MM.1S (cell line): ENCODE measurements around the gene FBXL2.

ENCODE experiments used
- DNase-seq: peaks from one replicate; pipeline ENCODE4 v3.0.0-alpha.2; 2015
- H2AFZ ChIP-seq: fragments of 300-600 bp; sonication (generic); 2 replicates; pipeline ENCODE4 v1.6.0; 2016; ENCODE audit warnings: antibody characterized with exemption, low read length
- H3F3A ChIP-seq: fragments of 300-600 bp; sonication (generic); 2 replicates; pipeline ENCODE4 v1.6.1; 2016; ENCODE audit warnings: mild to moderate bottlenecking, antibody characterized with exemption, low read length, moderate library complexity, mixed read lengths; ENCODE audit not compliant: insufficient read depth
- H3K27ac ChIP-seq: fragments of 300-600 bp; sonication (generic); 2 replicates; pipeline ENCODE4 v1.5.1; 2016; ENCODE audit warnings: mild to moderate bottlenecking, low read length
- H3K27me3 ChIP-seq: fragments of 300-600 bp; sonication (generic); replicated peaks from 2 replicates; pipeline ENCODE4 v1.6.0; 2016; ENCODE audit warnings: low read length; ENCODE audit not compliant: insufficient read depth
- H3K36me3 ChIP-seq: fragments of 300-600 bp; sonication (generic); replicated peaks from 2 replicates; pipeline ENCODE4 v1.6.1; 2016; ENCODE audit warnings: mild to moderate bottlenecking, low read length, mixed read lengths; ENCODE audit not compliant: insufficient read depth
- H3K4me1 ChIP-seq: fragments of 300-600 bp; sonication (generic); 2 replicates; pipeline ENCODE4 v1.6.1; 2016; ENCODE audit warnings: low read length, mixed read lengths
- H3K4me2 ChIP-seq: fragments of 300-600 bp; sonication (generic); 2 replicates; pipeline ENCODE4 v1.6.0; 2016; ENCODE audit warnings: low read depth, low read length
- H3K4me3 ChIP-seq: fragments of 300-600 bp; sonication (generic); 2 replicates; pipeline ENCODE4 v1.5.1; 2016; ENCODE audit warnings: low read length, mixed read lengths
- H3K79me2 ChIP-seq: fragments of 300-600 bp; sonication (generic); 2 replicates; pipeline ENCODE4 v1.6.1; 2016; ENCODE audit warnings: mixed run types, low read length, mixed read lengths
- H3K9ac ChIP-seq: fragments of 300-600 bp; sonication (generic); 2 replicates; pipeline ENCODE4 v1.6.1; 2016; ENCODE audit warnings: low read length, mixed read lengths
- H3K9me2 ChIP-seq: fragments of 300-600 bp; sonication (generic); replicated peaks from 2 replicates; pipeline ENCODE4 v1.6.1; 2016; ENCODE audit warnings: mild to moderate bottlenecking, low read length, mixed read lengths; ENCODE audit not compliant: insufficient read depth
- H3K9me3 ChIP-seq: fragments of 300-600 bp; sonication (generic); replicated peaks from 2 replicates; pipeline ENCODE4 v1.6.1; 2016; ENCODE audit warnings: mild to moderate bottlenecking, low read length, mixed read lengths; ENCODE audit not compliant: insufficient read depth
- H4K20me1 ChIP-seq: fragments of 300-600 bp; sonication (generic); 2 replicates; pipeline ENCODE4 v1.6.1; 2016; ENCODE audit warnings: mild to moderate bottlenecking, low read length, moderate library complexity, mixed read lengths; ENCODE audit not compliant: insufficient read depth
- CTCF ChIP-seq: fragments of 300-600 bp; sonication (generic); IDR thresholded peaks from 2 replicates; pipeline ENCODE4 v1.5.1; 2016; ENCODE audit warnings: antibody characterized with exemption, low read length, mixed read lengths
- EZH2 ChIP-seq: fragments of 300-600 bp; sonication (generic); optimal IDR thresholded peaks from 2 replicates; pipeline ENCODE3; 2017; ENCODE audit warnings: low read depth, mild to moderate bottlenecking, antibody characterized with exemption, low read length, mixed read lengths
- EZH2phosphoT487 ChIP-seq: fragments of 300-600 bp; sonication (generic); IDR thresholded peaks from 2 replicates; pipeline ENCODE4 v1.6.1; 2018; ENCODE audit warnings: antibody characterized with exemption, low read length

Gene FBXL2

DNA sequence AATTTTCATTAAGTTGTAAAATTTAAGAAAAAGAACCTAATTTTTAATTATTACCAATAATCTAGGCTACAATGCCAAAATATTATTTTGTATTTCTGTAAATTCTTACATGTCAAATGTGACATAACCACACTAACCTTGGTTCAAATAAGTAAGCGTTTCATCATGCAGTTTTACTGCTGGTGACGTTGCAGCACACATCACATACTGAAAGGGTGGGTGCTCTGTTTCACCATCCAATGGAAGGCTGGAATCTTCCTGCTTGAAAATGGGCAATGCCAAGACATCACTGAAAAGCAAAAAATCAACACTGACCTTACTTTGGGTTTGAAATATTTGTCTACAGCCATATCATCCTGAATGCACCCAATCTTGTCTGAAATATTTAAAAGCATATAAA lies 148.2 kb downstream of the FBXL2 start:
- H3K9me3 ChIP-seq, result no peaks in the 10 kb centered on the region
- H3K9ac ChIP-seq, result no peak overlapping the region
- H3K4me1 ChIP-seq, result peaks cover 19% of the 10 kb centered on the region
- H3K36me3 ChIP-seq, result peaks cover 9% of the 10 kb centered on the region; the same call in 1 of the 2 replicates
- H3K4me2 ChIP-seq, result no peak overlapping the region
- no peaks in the 10 kb centered on the region for H3K9me2 ChIP-seq
- peaks cover 87% of the 10 kb centered on the region for H3K79me2 ChIP-seq
- DNase-seq, result no peak
- no peak overlapping the region for H3K4me3 ChIP-seq
- TF ChIP-seq EZH2, result no peak
- no peak for TF ChIP-seq EZH2phosphoT487
- no peak for TF ChIP-seq CTCF
- peaks cover 9% of the 10 kb centered on the region; the same call in 1 of the 2 replicates for H4K20me1 ChIP-seq
- no peak overlapping the region for H3K27ac ChIP-seq
- no peaks in the 10 kb centered on the region for H3K27me3 ChIP-seq
- peaks cover 5% of the 10 kb centered on the region; the same call in 1 of the 2 replicates for H3F3A ChIP-seq
- H2AFZ ChIP-seq, result no peak overlapping the region

GRCh38 chr3:33426068-33426467 lies 148.8 kb downstream of the FBXL2 start:
- Histone ChIP-seq H3K4me3 (no peak overlapping the region), H3K9ac (no peak overlapping the region), H2AFZ (no peak overlapping the region), H3K9me3 (no peaks in the 10 kb centered on the region), H3K27me3 (no peaks in the 10 kb centered on the region), H3K4me2 (no peak overlapping the region), H3K4me1 (peaks cover 20% of the 10 kb centered on the region), H3K79me2 (peaks cover 93% of the 10 kb centered on the region), H3K27ac (no peak overlapping the region), H3F3A (no peaks in the 10 kb centered on the region), H4K20me1 (peaks cover 15% of the 10 kb centered on the region; the same call in 1 of the 2 replicates), H3K36me3 (peaks cover 9% of the 10 kb centered on the region; the same call in 1 of the 2 replicates), H3K9me2 (no peaks in the 10 kb centered on the region)
- TF ChIP-seq EZH2 (no peak), CTCF (no peak), EZH2phosphoT487 (no peak)
- no peak for DNase-seq

DNA sequence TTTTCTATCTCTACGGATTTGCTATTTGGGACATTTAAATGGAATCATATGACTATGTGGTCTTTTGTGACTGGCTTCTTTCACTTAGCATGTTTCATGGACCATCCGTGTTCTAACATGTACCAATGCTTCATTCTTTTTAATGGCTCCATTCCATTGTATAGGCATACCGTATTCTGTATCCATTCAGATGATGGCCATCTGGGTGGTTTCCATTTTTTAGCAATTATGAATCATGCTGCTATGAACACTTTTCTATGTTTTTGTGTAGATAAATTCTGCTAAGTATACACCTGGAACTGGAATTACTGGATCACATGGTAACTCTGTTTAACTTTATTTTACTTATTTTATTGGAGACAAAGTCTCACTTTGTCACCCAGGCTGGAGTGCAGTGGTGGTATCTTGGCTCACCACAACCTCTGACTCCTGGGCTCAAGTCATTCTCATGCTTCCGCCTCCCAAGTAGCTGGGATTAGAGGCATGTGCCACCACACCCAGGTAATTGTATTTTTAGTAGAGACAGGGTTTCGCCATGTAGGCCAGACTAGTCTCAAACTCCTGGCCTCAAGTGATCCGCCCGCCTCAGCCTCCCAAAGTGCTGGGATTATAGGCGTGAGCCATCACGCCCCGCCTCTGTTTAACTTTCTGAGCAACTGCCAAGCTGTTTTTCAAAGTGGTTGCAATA lies 149.5 kb downstream of the FBXL2 start:
- H3K9ac ChIP-seq, result no peak overlapping the region
- H3K27me3 ChIP-seq, result no peaks in the 10 kb centered on the region
- H3K79me2 ChIP-seq, result peaks cover 94% of the 10 kb centered on the region
- H3K4me1 ChIP-seq, result peaks cover 23% of the 10 kb centered on the region
- no peak for DNase-seq
- no peak overlapping the region for H3K27ac ChIP-seq
- TF ChIP-seq EZH2, result no peak
- no peak for TF ChIP-seq CTCF
- TF ChIP-seq EZH2phosphoT487, result no peak
- H3K9me2 ChIP-seq, result no peaks in the 10 kb centered on the region
- no peaks in the 10 kb centered on the region for H3K9me3 ChIP-seq
- H3K4me2 ChIP-seq, result no peak overlapping the region
- H3K36me3 ChIP-seq, result peaks cover 9% of the 10 kb centered on the region; the same call in 1 of the 2 replicates
- no peaks in the 10 kb centered on the region for H3F3A ChIP-seq
- H3K4me3 ChIP-seq, result no peak overlapping the region
- peaks cover 16% of the 10 kb centered on the region; the same call in 1 of the 2 replicates for H4K20me1 ChIP-seq
- no peak overlapping the region for H2AFZ ChIP-seq
